GM12891 (cell line): ENCODE results near the gene ARHGEF37. TPM values are rescaled to one million over a fixed set of nuclear protein-coding genes. Genes with fewer than 3 reads are reported as not detected.
"Not testable (repeated sequence)": the region's sequence is repeated elsewhere in the genome, so short reads cannot be mapped to it uniquely, and the experiment has no call there.

ENCODE experiments used
- DNase-seq: peaks from one replicate; pipeline ENCODE4 v3.0.0; 2011; ENCODE audit warnings: low spot score; ENCODE audit not compliant: insufficient read length
- FAIRE-seq: peaks from 2 replicates; lab custom pipeline; 2011; peaks lifted over from hg19 to GRCh38; lab: Jason Lieb, UNC
- PAX5 ChIP-seq: IDR thresholded peaks from 2 replicates; pipeline ENCODE4 v1.6.1; 2011; ENCODE audit warnings: low read length, moderate library complexity, mild to moderate bottlenecking; ENCODE audit not compliant: insufficient read depth, severe bottlenecking
- POLR2A ChIP-seq: IDR thresholded peaks from 2 replicates; pipeline ENCODE4 v1.6.1; 2011; ENCODE audit warnings: low read depth, low read length, control low read depth
- POLR2AphosphoS5 ChIP-seq: IDR thresholded peaks from 2 replicates; pipeline ENCODE4 v1.6.1; 2011; ENCODE audit warnings: low read depth, low read length, control low read depth
- POU2F2 ChIP-seq: IDR thresholded peaks from 2 replicates; pipeline ENCODE4 v1.6.1; 2011; ENCODE audit warnings: low read depth, mild to moderate bottlenecking, control low read depth, low read length, moderate library complexity
- SPI1 ChIP-seq: IDR thresholded peaks from 2 replicates; pipeline ENCODE4 v1.6.1; 2011; ENCODE audit warnings: low read depth, low read length, control low read depth
- TAF1 ChIP-seq: IDR thresholded peaks from 2 replicates; pipeline ENCODE4 v1.6.1; 2011; ENCODE audit warnings: low read depth, low read length, control low read depth
- polyA plus RNA-seq: library from polyadenylated mRNA; unstranded; fragments of >200 nt; gene quantifications from one replicate; pipeline ENCODE4 v1.2.1, GENCODE V29; 2012; ENCODE audit warnings: low read depth, missing spikeins, inconsistent platforms; ENCODE audit not compliant: missing spikeins

Gene ARHGEF37
- 0.09 TPM for polyA plus RNA-seq

GRCh38 chr5:149581192-149581861, at the start of gene ARHGEF37:
ARHGEF37 (plus strand) TSS chr5:149581498; CDS start chr5:149597770, 16,272 bp downstream.
- FAIRE-seq (no peak), DNase-seq (peak; percentile 22)
- TF ChIP-seq POLR2AphosphoS5 = no peak
- no peak for TF ChIP-seq TAF1
- TF ChIP-seq PAX5 = no peak
- no peak for TF ChIP-seq POU2F2
- no peak for TF ChIP-seq POLR2A
- no peak for TF ChIP-seq SPI1

- FAIRE-seq = no peak
- TF ChIP-seq SPI1 (no peak), POU2F2 (0 out of 2 replicates have a peak, but pooled peaks have one; percentile 21)
- DNase-seq = no peak
These were observed 48.9 kb upstream of the ARHGEF37 start for GRCh38 chr5:149532413-149532812.

GRCh38 chr5:149535787-149536186, 45.5 kb upstream of the ARHGEF37 start:
- not testable (repeated sequence) for FAIRE-seq

DNA sequence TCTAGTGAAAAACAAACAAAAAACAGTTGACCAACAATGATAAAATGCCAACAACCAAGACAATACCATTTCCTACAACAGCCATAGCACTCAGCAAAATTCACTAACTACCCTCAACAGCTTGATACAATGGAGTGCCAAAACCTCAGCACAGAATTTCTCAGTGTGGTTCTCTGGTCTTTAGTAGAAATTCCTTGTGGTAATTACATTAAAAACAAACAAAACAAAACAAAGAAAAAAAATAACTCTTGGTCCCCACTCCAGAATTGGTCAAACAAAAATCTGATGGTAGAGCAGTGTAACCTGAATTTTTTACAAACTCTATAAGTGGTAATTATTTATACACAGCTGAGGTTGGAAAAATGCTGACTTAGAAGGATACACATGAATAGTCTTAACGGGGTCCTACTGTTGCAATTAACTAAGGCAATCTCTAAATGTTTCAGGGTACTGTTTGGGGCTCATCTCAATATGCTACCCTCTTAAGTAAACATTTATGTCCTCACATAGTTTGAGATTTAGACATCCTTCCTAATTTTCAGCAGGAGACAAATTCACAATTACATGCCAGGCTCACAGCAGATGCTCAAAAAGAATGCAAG, 43.8 kb upstream of the ARHGEF37 start:
- TF ChIP-seq POLR2AphosphoS5 = no peak
- TF ChIP-seq SPI1 = no peak
- no peak for TF ChIP-seq POLR2A
- TF ChIP-seq PAX5 = no peak
- TF ChIP-seq POU2F2 = no peak
- no peak for TF ChIP-seq TAF1
- FAIRE-seq = no peak
- DNase-seq = no peak

More at GRCh38 chr5:149535787-149536186, 45.5 kb upstream of the ARHGEF37 start:
- DNase-seq = not testable (repeated sequence)

- no peak for DNase-seq
- no peak for TF ChIP-seq SPI1
- TF ChIP-seq POLR2A = no peak
- TF ChIP-seq POLR2AphosphoS5 = no peak
- TF ChIP-seq PAX5 = no peak
- no peak for TF ChIP-seq POU2F2
- no peak for TF ChIP-seq TAF1
- no peak for FAIRE-seq
These were observed 41.2 kb upstream of the ARHGEF37 start for GRCh38 chr5:149540089-149540488.

DNA sequence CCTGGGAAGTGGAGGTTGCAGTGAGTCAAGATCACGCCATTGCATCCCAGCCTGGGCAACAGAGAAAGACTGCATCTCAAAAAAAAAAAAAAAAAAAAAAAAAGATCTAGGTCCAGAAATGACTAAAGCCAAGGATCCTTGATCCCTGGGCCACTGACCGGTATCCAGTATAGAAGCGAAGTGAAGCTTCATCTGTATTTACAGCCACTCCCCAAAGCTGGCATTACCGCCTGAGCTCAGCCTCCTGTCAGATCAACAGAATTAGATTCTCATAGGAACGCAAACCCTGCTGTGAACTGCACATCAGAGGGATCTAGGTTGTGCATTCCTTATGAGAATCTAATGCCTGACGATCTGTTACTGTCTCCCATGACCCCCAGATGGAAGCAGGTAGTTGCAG, 39.4 kb upstream of the ARHGEF37 start:
- DNase-seq = no peak
- FAIRE-seq = no peak
- no peak for TF ChIP-seq POU2F2
- TF ChIP-seq POLR2AphosphoS5 = peak; percentile 56; the same call in 1 of the 2 replicates

- FAIRE-seq = no peak
- DNase-seq = no peak
- no peak for TF ChIP-seq PAX5
- no peak for TF ChIP-seq POLR2AphosphoS5
These were observed 37.8 kb upstream of the ARHGEF37 start for GRCh38 chr5:149543361-149544027.

DNA sequence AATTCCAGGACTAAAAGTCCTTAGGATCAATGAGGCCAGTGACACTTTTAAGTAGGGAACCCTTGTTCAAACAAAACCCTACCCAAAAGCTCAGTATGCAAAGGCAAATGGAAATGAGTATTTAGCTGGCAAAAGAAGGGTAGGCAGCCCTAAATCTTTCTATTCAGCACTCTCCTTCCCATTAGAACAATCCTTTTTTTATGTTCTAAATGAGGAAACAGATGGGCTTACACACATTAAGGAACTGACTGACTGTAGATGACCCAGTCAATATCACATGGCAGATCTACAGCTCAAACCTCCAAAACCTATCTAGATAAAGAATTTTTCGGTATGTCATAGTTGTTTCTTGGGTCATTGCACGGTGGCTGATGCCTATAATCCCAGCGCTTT, 37.3 kb upstream of the ARHGEF37 start:
- no peak for TF ChIP-seq SPI1
- no peak for TF ChIP-seq PAX5
- no peak; the same call in 1 of the 2 replicates for TF ChIP-seq POLR2AphosphoS5
- TF ChIP-seq POU2F2 = no peak
- no peak for TF ChIP-seq TAF1
- TF ChIP-seq POLR2A = no peak
- no peak for DNase-seq
- no peak for FAIRE-seq

DNA sequence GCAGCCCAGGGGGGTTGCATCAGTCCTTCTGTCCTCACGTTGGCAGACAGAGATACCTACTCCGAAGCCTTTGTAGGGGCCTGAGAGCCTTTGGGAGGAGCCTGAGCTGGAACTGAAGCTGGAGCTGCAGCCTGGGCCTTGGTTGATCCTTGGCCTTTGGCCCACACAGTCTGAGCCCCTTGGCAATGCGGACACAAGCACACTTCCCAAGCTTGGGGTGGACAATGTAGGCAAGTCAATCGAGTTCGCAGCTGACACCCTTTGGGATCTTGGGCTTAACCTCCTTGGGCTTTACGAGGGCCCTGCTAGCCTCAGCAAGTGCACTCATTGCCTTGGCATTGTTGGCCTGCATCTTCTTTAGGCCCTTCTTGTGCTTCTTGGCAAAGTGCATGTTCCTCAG, 36.0 kb upstream of the ARHGEF37 start:
- DNase-seq = no peak
- TF ChIP-seq TAF1 (no peak), POLR2AphosphoS5 (peak; percentile 68), POLR2A (peak; percentile 67; the same call in 1 of the 2 replicates), POU2F2 (no peak)

GRCh38 chr5:149546974-149547373, 34.3 kb upstream of the ARHGEF37 start:
- DNase-seq (no peak), FAIRE-seq (no peak)
- TF ChIP-seq TAF1 (no peak), POLR2AphosphoS5 (0 out of 2 replicates have a peak, but pooled peaks have one; percentile 31)

More for the DNA sequence above, 36.0 kb upstream of the ARHGEF37 start:
- no peak for FAIRE-seq
